Activated CD4-positive, alpha-beta T cell treated with anti-CD3 and anti-CD28 coated beads, Interleukin-2, Interleukin-4, amounts not matched to agents 100 ng/mL and 50 ng/mL, durations not matched to agents 16 hours and 8 hours (primary cell): Measurements from ENCODE around the gene KLK6.

ENCODE experiments used
- DNase-seq: peaks from one replicate; pipeline ENCODE4 v3.0.0-alpha.2; 2020; ENCODE audit warnings: low spot score

Gene KLK6

DNA sequence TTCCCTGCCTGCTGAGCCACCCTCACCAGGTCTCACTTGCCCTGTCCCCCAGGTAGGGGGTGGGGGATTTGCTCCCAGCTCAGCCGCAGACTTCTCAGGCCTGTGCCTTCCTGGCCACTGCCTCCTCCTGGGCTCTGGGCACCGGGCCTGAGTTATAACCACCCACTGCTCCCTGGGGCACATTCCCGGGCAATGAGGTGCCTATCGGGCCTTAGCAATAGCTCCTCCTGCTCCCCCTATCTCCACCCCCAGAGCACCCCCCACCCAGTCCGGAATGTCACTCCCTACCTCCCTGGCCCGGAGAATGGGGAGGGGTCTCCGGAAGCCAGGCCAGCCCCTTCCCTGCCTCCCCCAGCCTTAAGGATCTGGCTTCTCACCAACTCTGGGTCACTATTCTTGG is 16.5 kb downstream of the KLK6 start, which contains the start of gene KLK5:
KLK5 (minus strand) TSS at position 129 of the 400 bp plus-strand sequence. CDS start 381 bp downstream, outside the sequence.
- no peak for DNase-seq

DNA sequence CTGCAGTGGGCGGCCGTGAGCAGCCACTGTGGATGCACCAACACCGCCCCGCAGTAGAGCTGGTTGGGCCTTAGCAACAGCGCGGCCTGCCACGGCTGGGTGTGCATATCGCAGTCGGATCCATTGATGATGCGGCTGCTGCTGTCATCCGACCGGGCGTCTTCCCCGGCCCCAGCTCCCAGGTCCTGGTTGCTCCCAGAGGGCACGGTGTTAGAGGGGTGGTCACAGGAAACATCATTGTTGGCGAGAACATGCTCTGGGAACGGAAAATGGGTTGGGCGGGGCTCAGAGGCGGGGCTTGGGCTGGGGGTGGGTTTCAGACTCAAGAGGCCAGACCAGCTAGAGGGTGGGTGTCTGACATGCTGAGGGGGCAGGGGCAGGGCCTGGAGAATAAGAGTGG is 19.5 kb downstream of the KLK6 start:
- DNase-seq, result no peak

DNA sequence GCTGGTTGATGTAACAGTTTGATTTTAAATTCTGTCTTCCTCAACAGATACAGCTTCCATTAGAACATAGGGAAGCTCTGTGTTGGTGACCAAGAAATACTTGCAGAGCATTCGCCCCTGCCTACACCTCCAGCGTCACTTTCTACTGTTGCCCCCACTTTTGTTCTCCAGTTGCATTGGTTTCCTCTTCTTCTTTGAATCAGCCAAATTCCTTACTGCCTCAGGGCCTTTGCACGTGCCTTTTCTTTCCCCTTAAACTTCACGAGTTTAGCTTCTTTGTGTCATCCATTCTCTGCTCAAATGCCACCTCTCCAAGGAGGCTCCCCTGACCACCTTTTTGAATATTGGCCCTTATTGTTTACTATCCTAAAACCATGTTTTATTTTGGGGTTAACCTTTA is 22.3 kb downstream of the KLK6 start:
- no peak for DNase-seq

DNA sequence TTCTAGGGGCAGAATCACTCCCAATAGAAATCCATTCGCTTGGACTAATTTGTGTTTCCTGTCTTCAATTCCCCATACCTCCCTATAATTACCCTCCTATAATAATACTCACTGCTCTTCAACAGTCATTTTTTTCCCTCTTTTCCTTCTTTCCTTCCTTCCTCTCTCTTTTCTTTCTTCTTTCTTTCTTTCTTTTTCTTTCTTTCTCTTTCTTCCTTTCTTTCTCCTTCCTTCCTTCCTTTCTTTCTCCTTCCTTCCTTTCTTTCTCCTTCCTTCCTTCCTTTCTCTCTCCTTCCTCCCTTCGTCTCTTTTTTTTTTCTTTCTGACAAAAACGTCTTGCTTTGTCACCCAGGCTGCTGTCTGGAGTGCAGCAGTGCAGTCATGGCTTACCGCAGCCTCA is 24.6 kb downstream of the KLK6 start:
- DNase-seq, result no peak

DNA sequence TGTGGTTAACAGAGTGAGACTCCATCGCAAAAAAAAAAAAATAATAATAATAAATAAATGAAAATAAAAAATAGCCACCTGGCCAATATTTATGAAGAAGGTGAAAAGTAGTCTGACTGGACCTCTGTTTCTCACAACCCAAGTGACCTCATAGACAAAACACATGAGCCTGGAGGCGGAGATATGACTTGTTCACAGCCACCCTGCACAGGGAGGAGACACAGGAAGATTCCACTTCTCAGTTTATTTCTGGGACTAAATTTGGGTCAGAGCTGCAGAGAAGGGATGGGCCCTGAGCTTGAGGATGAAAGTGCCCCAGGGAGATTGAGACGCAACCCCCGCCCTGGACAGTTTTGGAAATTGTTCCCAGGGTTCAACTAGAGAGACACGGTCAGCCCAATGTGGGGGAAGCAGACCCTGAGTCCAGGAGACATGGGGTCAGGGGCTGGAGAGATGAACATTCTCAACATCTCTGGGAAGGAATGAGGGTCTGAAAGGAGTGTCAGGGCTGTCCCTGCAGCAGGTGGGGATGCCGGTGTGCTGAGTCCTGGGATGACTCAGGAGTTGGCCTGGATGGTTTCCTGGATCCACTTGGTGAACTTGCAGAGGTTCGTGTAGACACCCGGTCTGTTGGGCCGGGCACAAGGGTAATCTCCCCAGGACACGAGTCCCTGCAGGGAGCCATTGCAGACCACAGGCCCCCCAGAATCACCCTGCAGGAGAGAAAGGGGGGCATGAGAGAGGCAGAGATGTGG is 26.1 kb downstream of the KLK6 start:
- DNase-seq, result no peak

DNA sequence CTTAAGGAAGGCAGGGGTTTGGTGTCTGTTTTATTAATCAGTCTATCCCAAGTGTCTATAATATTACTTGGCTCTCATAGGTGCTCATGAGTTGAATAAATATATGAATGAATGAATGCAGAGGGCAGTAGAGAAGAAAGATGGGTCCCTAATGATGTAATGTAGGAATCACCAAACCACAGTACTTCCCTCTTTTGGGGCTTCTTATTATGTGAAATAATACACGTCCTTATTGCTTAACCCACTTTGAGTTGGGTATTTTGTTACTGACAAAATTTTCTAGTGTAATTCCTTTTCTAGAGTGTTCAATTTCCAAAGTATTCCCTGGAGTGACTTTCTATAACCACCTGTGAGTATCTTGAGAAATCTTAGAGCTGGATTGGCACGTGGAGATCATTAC is 29.8 kb downstream of the KLK6 start:
- DNase-seq, result no peak

DNA sequence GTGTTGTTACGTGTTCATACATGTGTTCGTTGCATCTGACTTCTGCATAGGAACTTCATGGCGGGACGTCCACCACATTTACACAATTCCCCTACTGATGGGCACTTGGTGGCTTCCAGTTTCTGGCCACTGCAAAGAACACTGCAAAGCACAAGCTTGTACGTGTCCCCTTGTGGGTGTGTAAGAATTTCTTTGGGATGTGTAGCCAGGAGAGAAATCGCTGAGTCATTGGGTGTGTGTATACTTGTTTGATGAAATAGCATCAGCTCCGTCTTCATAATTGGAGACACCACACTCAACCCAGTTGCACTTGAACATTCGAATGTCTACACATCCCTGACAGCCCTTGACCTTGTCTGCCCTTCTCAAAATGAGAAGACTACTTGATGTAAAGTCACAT is 35.8 kb downstream of the KLK6 start:
- no peak for DNase-seq

DNA sequence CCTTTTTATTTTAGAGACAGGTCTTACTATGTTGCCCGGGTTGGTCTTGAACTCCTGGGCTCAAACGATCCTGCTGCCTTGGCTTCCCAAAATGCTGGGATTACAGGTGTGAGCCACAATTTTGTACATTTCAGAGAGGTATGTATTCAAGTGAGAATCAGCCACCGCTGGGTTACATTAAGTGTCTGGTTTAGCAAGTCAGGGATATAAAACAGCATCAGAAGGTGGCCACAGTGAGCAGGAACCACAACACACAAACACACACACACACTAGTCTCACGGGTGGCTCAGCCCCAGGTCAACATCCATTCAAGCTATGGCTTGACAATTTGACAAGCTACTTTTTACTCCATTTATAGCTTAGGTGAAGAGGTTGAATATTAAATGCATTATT is 36.7 kb downstream of the KLK6 start:
- no peak for DNase-seq

DNA sequence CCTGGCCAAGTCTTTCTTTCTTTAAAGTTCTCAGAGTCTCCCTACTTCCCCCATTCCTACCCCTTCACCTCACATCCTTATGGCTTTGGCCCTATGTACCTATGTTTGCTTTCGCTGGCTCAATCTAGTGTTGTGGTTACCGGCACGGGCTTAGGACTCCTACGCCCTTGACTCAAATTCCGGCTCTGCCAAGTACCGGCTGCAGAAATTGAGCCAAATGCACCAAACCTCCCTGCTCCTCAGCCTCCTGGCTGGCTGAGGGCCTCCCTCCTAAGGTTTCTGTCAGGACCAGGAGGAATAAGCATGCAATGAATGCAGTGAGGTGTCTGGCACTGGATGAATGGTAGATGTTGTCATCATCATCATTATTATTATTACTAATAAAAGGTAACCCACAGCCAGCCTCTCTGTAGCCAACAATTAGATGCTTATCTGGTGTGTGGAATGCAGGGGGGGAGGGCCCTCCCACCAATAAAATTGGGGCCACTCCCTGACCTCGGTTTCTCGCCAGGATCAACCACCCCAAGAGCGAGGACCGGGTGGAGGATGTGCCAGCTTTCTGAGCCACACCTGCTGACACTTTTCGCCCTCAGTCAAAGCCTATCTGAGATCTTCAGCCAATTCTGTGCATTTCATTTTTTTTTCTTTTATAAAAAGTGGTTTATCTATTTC is 37.2 kb downstream of the KLK6 start:
- no peak for DNase-seq

DNA sequence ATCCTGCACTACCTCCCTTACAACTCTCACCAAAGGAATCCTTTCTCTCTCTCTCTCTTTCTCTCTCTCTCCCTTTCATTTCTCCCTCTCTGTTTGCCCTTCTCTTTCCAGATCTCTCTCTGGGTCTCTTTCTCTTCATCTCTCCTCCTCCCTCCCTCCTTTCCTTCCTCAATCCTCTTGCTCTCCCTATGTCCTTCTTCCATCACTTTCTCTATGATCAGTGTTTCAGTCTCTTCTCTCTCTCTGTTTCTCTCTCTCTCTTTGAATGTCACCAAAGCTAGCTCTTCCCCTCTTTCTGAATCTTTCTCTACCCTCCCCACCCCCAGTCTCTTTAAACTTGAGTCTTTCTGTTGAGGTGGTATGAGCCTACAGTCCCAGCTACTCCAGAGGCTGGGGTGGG is 38.4 kb downstream of the KLK6 start:
- DNase-seq, result no peak

DNA sequence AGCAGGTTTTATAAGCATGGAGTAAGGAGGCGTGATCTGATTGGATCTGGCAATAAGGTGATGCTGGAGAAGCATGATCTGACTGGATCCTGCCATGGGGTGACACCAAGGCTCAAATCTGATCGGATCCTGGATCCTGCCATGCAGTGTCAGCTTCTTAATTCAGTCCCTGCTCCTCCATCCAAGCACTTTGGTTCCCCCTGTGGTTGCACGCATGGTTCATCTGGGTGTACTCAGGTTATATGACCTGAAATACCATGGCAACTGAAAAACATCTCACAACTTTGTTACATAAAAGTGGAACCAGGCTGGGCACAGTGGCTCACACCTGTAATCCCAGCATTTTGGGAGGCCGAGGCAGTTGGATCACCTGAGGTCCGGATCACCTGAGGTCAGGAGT is 40.6 kb downstream of the KLK6 start:
- DNase-seq, result no peak

DNA sequence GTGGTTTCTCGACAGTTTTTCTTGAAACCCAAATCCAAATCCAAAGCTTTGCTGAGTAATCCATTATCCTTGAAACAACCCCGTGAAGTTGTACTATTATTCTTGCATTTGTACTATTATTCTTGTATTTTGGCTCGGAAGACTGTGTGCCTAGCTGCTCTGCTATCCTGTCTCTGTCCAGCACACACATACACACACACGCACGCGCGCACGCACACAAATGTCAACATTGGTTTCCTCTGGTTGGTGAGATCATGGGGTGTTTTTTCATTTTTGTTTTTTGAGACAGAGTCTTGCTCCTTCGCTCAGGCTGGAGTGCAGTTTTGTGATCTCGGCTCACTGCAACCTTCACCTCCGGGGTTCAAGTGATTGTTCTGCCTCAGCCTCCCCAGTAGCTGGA is 43.2 kb downstream of the KLK6 start:
- no peak for DNase-seq

DNA sequence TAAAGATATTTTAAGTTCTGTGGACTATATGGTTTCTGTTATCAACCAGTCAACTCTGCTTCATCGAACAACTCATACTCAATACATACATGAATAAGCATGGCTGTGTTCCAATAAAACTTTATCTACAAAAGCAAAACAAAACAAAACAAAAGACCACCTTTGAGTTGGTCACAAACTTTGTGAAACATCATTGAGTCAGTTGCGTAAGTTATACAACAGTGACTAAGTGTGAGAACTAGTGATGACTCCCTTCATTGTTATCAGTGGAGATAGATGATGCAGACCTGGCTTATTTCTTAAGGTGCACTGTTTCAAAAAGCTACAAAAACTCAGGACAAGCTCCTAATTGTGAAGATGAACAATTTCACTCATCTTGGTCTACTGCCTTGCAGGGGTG is 43.7 kb downstream of the KLK6 start:
- no peak for DNase-seq

DNA sequence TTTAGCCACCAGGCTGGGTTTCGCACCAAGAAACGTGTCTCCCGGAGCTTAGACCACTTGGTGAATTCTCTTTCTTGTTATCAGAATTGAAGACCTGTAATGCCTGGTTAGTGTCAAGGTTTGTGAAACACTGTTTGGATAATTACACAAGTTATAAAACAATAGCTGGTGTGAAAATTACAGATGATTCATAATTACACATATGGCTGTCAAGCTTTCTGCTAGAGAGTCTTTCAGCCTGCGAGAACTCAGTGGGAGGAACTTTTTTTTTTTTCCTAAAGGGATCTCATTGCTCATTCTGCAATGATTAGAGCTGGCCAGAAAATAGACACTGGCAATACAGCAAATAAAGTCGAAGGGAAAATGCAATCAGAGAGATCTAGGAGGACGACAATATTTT is 44.8 kb downstream of the KLK6 start:
- no peak for DNase-seq

DNA sequence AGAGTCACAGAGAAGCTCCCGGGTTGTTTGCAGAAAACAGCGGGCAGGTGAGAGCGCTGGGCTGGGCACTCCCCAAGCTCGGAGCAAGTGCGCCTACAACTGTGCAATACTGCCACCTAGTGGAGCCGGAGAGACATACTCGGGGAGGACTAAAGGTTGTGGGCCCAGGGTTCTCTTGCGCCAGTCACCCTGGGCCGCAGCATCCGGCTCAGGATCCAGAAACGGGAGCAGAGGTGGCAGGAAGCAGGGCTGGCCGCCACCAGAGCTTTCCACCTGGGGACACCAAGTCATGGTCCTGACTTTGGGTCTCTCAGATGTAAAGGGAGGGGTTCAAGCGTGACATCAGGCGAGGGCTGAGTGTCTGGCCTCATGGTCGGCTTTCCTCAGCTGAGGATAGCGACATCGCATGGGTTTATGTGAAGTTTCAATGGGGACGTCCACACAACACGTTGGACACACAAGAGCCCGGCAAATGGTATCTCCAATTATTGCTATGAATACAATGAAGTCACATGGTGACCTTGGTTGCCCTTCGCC is 47.0 kb downstream of the KLK6 start:
- DNase-seq, result peak; percentile 87

DNA sequence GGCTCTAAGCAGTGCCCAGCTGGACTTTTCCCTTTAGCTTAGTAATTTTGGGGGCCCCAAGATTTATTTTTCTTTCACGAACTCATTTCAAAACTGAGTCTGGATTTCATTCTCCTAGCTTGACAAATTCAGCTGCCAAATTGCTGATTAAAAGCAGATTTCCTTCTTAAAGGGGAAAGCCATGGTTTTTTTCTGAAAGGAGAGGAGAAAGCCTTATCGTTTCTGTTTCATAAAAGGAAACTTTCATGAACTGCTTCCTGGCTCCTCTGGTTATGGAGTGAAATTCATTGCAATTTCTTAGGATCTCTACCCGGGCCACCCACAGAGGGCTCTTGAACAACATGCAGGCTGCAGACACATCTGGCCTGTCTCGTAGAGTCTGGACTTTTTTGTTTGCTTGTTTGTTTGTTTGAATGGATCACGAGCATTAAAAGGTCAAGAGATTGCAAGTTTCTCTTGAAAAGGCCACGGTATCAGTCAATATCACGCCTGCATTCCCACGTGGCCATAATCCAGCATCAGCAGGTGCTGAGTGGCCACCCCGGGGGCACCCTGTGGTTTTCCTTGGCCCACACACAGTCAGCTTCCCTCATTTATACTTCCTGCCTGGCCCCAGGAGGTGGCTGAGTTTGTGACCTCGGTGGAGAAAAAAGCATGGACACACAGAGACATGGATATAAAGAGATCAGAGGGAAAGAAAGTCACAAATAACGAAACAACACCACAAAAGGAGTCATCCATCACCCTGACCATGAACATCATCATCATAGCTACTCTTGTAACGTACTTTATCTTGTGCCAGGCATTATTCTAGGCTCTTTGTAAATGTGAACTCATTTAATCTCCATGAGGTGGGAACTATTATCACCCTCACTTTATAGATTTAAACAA is 47.7 kb downstream of the KLK6 start:
- no peak for DNase-seq

DNA sequence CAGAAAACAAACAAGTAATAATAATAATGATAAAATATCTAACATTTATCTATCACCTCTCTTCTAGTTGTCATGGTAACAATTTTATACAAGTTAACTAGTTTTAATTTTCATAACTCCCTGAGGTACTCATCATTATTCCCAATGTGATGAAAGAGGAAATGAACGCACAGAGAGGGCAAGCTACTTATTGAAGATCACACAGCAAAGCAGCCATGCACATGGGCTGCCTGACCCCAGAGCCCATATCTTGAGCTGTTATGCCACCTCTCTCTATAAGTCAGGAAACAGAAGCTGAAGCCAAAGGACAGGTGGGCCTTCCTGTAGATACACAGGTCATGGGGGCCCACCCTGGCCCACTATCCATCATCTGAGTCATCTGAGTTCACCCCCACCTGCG is 53.3 kb downstream of the KLK6 start:
- no peak for DNase-seq

DNA sequence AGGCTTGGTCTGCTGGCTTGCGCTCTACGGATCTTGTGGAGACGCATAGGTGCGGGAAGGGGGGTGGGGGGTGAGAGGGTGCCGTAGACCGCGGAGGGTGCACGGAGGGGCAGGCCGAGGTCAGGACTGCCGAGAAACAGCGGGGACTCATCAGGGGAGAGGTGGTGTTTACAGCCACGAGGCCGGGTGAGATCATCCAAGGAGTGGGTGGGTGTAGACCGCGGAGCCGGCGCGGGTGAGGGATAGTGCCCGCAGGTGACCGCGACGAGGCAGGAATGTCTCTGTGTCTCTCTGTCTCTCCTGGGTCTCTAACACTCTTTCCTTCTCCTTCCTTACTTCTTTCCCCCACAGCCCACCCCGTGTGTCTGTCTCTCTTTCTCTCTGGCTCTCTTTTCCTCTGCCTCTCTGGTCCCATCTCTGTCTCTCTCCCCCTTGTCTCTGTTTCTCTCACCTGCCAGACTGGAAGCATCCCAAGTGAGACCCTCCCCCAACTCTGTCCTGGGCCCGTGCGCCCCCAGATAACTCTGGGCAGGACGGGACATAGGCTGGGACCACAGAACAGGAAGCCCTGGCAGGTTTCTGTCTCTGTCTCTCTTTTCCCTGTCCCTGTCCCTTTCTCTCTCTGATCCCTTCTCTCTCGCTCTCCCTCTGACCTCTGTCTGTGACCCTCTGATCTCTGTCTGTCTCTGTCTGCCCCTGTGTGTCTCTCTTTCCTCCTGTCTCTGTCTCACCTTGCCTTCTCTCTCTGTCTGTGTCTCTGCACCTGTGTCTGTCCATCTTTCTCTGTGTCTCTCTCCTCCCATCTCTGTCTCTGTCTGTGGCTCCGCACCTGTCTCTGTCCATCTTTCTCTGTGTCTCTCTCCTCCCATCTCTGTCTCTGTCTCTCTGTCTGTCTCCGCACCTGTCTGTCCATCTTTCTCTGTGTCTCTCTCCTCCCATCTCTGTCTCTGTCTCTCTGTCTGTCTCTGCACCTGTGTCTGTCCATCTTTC is 56.4 kb downstream of the KLK6 start:
- no peak for DNase-seq

DNA sequence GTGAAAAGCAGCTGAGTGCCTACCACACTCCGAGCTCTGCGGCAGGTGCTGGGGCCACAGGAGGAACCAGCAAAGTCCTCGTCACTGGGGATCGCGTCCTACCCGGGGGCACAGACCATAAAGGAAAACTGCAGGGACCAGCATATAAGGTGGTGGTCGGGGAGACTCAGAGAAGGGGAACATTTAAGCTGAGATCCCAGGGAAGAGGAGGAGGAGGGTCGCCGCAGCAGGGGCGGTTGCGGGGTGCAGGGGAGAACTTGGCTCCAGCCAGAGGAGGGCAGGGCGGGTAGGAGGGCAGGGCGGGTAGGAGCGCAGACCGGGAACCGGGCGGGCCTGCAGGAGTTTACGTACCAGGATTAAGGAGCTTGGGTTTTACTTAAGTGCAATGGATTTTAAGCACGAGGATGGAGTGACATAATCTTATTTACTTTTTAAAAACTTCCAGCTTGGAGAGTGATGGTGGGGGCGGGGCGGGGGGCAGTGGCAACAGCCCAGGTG is 57.2 kb downstream of the KLK6 start:
- DNase-seq, result no peak

DNA sequence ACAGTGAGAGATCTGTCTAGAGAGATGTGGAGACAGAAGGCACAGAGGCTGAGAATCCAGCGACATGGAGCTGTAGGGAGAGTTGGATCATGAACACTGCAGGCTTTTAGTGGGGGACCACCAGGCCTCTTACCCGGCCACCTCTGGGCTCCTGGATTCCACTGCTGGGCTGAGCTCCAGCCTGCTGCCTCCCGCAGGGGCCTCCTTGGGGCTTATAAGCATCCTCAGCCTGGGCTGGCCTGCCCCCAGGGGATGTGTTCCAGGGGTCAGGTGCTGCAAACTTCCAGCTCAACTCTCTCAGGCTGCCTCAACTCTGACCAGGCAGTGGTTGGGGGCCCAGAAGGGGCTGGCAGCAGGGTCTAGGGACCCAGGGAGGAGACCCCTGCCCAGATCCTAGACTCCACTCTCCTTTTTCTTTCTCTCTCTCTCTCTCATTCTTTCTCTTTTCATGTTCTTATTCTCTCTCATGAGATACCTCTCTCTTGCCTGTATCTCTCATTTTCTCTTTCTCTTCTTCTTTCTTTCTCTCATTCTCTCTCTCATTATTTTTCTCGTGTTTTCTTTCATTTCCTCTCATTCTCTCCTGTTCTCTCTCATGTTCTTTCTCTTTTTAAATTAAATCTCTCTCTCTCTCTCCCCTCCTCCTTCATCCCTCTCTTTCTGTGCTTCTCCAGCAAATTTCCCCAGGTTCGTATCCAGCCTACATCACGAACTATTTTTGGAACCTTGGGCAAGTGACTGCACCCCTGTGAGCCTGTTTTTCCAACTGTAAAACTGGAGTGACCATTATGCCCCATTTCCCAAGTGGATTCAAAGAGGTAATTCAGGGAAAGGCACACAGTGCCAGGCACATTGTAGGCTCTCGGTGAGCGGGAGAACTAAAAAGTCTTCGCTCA is 57.9 kb downstream of the KLK6 start, which contains the start of gene KLK4:
KLK4 (minus strand) TSS at position 190 of the 896 bp plus-strand sequence. CDS start 657 bp downstream, outside the sequence.
- no peak for DNase-seq
